Caco-2 (cell line): Measurements from ENCODE around the gene PER2. TPM values are rescaled to one million over a fixed set of nuclear protein-coding genes. Genes with fewer than 3 reads are reported as not detected.
"Not testable (repeated sequence)": the region's sequence is repeated elsewhere in the genome, so short reads cannot be mapped to it uniquely, and the experiment has no call there.

ENCODE experiments used
- BruUV-seq: library from RNA; stranded (reverse); fragments of 400-500 nt; replicated peaks from 2 replicates; lab custom pipeline; 2021; lab: Mats Ljungman, UMichigan
- CTCF ChIA-PET: fragments of 300-600 bp; sonication (Branson Sonifier 250); formaldehyde crosslinking; loops from one replicate; lab custom pipeline; 2022; ENCODE audit warnings: antibody characterized with exemption; lab: Charles Lee
- POLR2A ChIA-PET: fragments of 300-600 bp; sonication (Branson Sonifier 250); formaldehyde crosslinking; loops from one replicate; lab custom pipeline; 2022; ENCODE audit warnings: antibody characterized with exemption; lab: Charles Lee
- DNase-seq, 2 experiments: peaks; one replicate each; pipeline versions ENCODE4 v3.0.0 to v3.0.0-alpha.2; 2020 to 2022
- H3K27me3 ChIP-seq: replicated peaks from 2 replicates; pipeline ENCODE4 v1.6.0; 2011; ENCODE audit warnings: low read length; ENCODE audit not compliant: control insufficient read depth, insufficient read depth
- H3K36me3 ChIP-seq: 2 replicates; pipeline ENCODE4 v1.5.1; 2011; ENCODE audit warnings: low read length; ENCODE audit not compliant: control insufficient read depth, insufficient read depth
- H3K4me1 ChIP-seq: fragments of 250-450 bp; sonication (Bioruptor Pico); 2 replicates; pipeline ENCODE4 v1.5.1; 2020; ENCODE audit warnings: mild to moderate bottlenecking
- H3K4me3 ChIP-seq: 2 replicates; pipeline ENCODE4 v1.5.1; 2011; ENCODE audit warnings: low read depth, mild to moderate bottlenecking, control low read depth, low read length
- H3K9me3 ChIP-seq: fragments of 250-450 bp; sonication (Bioruptor Pico); 2 replicates; pipeline ENCODE4 v1.5.1; 2020; ENCODE audit warnings: mild to moderate bottlenecking, moderate library complexity
- H3K27ac Mint-ChIP-seq: one replicate; pipeline ENCODE4 v1.8.0; 2022; ENCODE audit warnings: mixed read lengths; ENCODE audit not compliant: unreplicated experiment
- H3K27me3 Mint-ChIP-seq: one replicate; pipeline ENCODE4 v1.8.0; 2022; ENCODE audit warnings: mixed read lengths; ENCODE audit not compliant: insufficient read depth, unreplicated experiment
- H3K36me3 Mint-ChIP-seq: one replicate; pipeline ENCODE4 v1.8.0; 2022; ENCODE audit warnings: mild to moderate bottlenecking, mixed read lengths; ENCODE audit not compliant: insufficient read depth, unreplicated experiment
- H3K4me1 Mint-ChIP-seq: one replicate; pipeline ENCODE4 v1.8.0; 2022; ENCODE audit warnings: low read depth, mixed read lengths; ENCODE audit not compliant: unreplicated experiment
- H3K4me3 Mint-ChIP-seq: one replicate; pipeline ENCODE4 v1.8.0; 2022; ENCODE audit warnings: mild to moderate bottlenecking, moderate library complexity, mixed read lengths; ENCODE audit not compliant: unreplicated experiment
- H3K9me3 Mint-ChIP-seq: one replicate; pipeline ENCODE4 v1.8.0; 2022; ENCODE audit warnings: mixed read lengths; ENCODE audit not compliant: unreplicated experiment
- intact Hi-C: fragments of 100-400 bp; cut with micrococcal nuclease; formaldehyde crosslinking; loops from one replicate; pipeline ENCODE4 v1.10.0; 2022; ENCODE audit not compliant: unreplicated experiment
- total RNA-seq: library from RNA; stranded (reverse); gene quantifications from 2 replicates; pipeline ENCODE4 v1.2.3, GENCODE V29; 2022
- TF ChIP-seq, protein P1 (sequence below), 2 experiments: fragments of 200-600 bp in 1 of 2; IDR thresholded peaks; 1 replicate in 1 of 2; 2 replicates in 1 of 2; pipeline versions ENCODE4 v1.5.1 to v1.8.0; 2011 to 2022; ENCODE audit warnings: antibody characterized with exemption in 1 of 2, control low read depth in 1 of 2, inconsistent platforms in 1 of 2, low read depth in 1 of 2, low read length in 1 of 2, mild to moderate bottlenecking in 1 of 2, moderate library complexity in 1 of 2; ENCODE audit not compliant: insufficient read depth in 1 of 2, severe bottlenecking in 1 of 2, unreplicated experiment in 1 of 2

Gene PER2
- total RNA-seq, 1 experiment from 2014 or later: 12.2 TPM

GRCh38 chr2:238272156-238272555, 16.3 kb downstream of the PER2 start:
- CTCF ChIA-PET: interaction anchor here (0.6 to 1.3 kb wide), 2 partner anchors 9 to 39 kb away, joined by 3 to 4 read pairs; no protein-coding TSS in a partner anchor

GRCh38 chr2:238271686-238272085, 16.7 kb downstream of the PER2 start:
- peak; percentile 72 to 86 for DNase-seq
- Mint-ChIP-seq H3K4me3 (peak overlapping the region; percentile 47), H3K27ac (peak overlapping the region; percentile 80), H3K36me3 (peaks cover 19% of the 10 kb centered on the region), H3K4me1 (peaks cover 23% of the 10 kb centered on the region)
- CTCF ChIA-PET: interaction anchor here (0.6 to 1.3 kb wide), 2 partner anchors 8 to 39 kb away, joined by 3 to 4 read pairs; no protein-coding TSS in a partner anchor
- not testable (repeated sequence) for H3K9me3 ChIP-seq, H3K9me3 Mint-ChIP-seq, H3K27me3 Mint-ChIP-seq, BruUV-seq, H3K27me3 ChIP-seq, H3K36me3 ChIP-seq, H3K4me3 ChIP-seq
- H3K4me1 ChIP-seq: peaks cover 45% of the 10 kb centered on the region
- intact Hi-C loops: loop anchor here (1.0 kb wide), 1 partner anchor 14 kb away; no protein-coding TSS in a partner anchor
- POLR2A ChIA-PET: interaction anchor here (1.4 kb wide), 1 partner anchor 14 kb away, joined by 3 read pairs; no protein-coding TSS in a partner anchor

More at GRCh38 chr2:238272156-238272555, 16.3 kb downstream of the PER2 start:
- H3K4me1 Mint-ChIP-seq: peaks cover 23% of the 10 kb centered on the region
- H3K4me3 Mint-ChIP-seq: peak overlapping the region; percentile 47
- TF ChIP-seq, protein P1, sequence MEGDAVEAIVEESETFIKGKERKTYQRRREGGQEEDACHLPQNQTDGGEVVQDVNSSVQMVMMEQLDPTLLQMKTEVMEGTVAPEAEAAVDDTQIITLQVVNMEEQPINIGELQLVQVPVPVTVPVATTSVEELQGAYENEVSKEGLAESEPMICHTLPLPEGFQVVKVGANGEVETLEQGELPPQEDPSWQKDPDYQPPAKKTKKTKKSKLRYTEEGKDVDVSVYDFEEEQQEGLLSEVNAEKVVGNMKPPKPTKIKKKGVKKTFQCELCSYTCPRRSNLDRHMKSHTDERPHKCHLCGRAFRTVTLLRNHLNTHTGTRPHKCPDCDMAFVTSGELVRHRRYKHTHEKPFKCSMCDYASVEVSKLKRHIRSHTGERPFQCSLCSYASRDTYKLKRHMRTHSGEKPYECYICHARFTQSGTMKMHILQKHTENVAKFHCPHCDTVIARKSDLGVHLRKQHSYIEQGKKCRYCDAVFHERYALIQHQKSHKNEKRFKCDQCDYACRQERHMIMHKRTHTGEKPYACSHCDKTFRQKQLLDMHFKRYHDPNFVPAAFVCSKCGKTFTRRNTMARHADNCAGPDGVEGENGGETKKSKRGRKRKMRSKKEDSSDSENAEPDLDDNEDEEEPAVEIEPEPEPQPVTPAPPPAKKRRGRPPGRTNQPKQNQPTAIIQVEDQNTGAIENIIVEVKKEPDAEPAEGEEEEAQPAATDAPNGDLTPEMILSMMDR (IDR thresholded peaks at IDR 0.05; ENCODE audit: insufficient read depth in 1 of 2, low read depth in 1 of 2, low read length in 1 of 2, severe bottlenecking in 1 of 2, unreplicated experiment in 1 of 2): no peak
- no peak for DNase-seq
- Histone ChIP-seq H3K9me3 (no peaks in the 10 kb centered on the region), H3K4me1 (peaks cover 45% of the 10 kb centered on the region), H3K27me3 (no peaks in the 10 kb centered on the region), H3K4me3 (no peak overlapping the region), H3K36me3 (no peaks in the 10 kb centered on the region; the same call in 1 of the 2 replicates)
- intact Hi-C loops: no loop called here
- H3K27me3 Mint-ChIP-seq: no peaks in the 10 kb centered on the region
- POLR2A ChIA-PET: interaction anchor here (1.4 kb wide), 1 partner anchor 14 kb away, joined by 3 read pairs; no protein-coding TSS in a partner anchor
- peaks cover 24% of the 10 kb centered on the region for H3K36me3 Mint-ChIP-seq
- no TSS peak for BruUV-seq
- H3K9me3 Mint-ChIP-seq: no peaks in the 10 kb centered on the region
- peak overlapping the region; percentile 80 for H3K27ac Mint-ChIP-seq

GRCh38 chr2:238271061-238271554, 17.3 kb downstream of the PER2 start:
- Mint-ChIP-seq H3K36me3 (peaks cover 14% of the 10 kb centered on the region), H3K4me1 (peaks cover 23% of the 10 kb centered on the region), H3K27me3 (no peaks in the 10 kb centered on the region), H3K9me3 (no peaks in the 10 kb centered on the region), H3K27ac (peak overlapping the region; percentile 80), H3K4me3 (no peak overlapping the region)
- no TSS peak for BruUV-seq
- POLR2A ChIA-PET: interaction anchor here (1.4 kb wide), 1 partner anchor 15 kb away, joined by 3 read pairs; no protein-coding TSS in a partner anchor
- TF ChIP-seq, protein P1 (IDR thresholded peaks at IDR 0.05; ENCODE audit: insufficient read depth in 1 of 2, low read depth in 1 of 2, low read length in 1 of 2, severe bottlenecking in 1 of 2, unreplicated experiment in 1 of 2): no peak
- CTCF ChIA-PET: interaction anchor here (1.3 kb wide), 1 partner anchor 8 kb away, joined by 4 read pairs; no protein-coding TSS in a partner anchor
- Histone ChIP-seq H3K9me3 (no peaks in the 10 kb centered on the region), H3K4me3 (no peak overlapping the region), H3K36me3 (no peaks in the 10 kb centered on the region; the same call in 1 of the 2 replicates), H3K27me3 (no peaks in the 10 kb centered on the region), H3K4me1 (peaks cover 45% of the 10 kb centered on the region)
- intact Hi-C loops: loop anchor here (1.0 kb wide), 1 partner anchor 14 kb away; no protein-coding TSS in a partner anchor
- no peak for DNase-seq
